ENCODE measurements around the gene MARK4. TPM values are rescaled to one million over a fixed set of nuclear protein-coding genes. Genes with fewer than 3 reads are reported as not detected.

The MARK4 gene
- total RNA-seq, 4 donors from 2014 or later: 14.0 to 35.5 (median 20.6) TPM

DNA sequence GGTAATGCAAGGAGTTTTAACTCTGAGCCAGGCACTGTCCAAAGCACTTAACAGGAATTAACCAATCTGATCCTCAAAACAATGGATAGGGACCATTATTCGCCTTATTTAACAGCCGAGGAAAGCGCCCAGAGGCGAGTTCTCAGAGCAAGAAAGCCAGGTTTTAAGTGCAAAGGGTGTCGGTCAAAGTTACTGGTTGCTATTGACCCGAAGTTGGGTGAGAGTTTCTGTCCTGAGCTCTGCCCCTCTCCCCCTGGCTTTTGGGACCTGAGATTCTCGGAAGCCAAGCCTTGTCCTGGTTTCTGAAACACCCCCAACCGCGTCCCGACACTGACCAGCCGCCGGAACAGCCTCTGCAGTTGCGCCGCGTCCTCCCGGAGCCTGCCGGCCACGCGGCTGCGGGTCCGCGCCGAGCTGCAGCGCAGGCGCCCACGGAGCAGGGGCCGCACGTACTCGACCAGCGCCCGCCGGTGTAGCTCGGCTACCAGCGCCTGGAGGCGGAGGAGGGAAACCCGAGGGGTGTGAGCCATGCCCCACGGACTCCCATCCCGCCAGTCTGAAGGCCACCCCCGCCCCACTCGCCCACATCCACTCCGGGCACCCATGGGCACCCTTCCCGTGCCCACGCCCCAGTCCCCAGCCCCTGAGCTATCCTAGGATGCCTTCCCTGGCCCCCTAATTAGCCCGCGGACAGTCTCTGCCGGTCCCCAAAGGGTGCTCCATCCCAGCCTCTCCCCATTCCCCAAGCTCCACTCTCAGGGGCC is 33.7 kb upstream of the MARK4 start:
- Histone ChIP-seq H3K4me3 (no peak overlapping the region), H3K9me3 (no peaks in the 10 kb centered on the region), H3K27me3 (peaks cover 87% of the 10 kb centered on the region), H3K4me1 (peaks cover 0 to 19% (median 5%) of the 10 kb centered on the region in 3 donors), H3K36me3 (no peaks in the 10 kb centered on the region), H3K27ac (no peak overlapping the region)
- 14 to 33% methylated on average over 6 to 9 of the region's 46 CpGs for WGBS, 2 donors (ENCODE audit: low coverage in 1 of 2)
- ATAC-seq: no peak
- TF ChIP-seq EP300 (IDR thresholded peaks at IDR 0.05) (no peak), POLR2AphosphoS5 (IDR thresholded peaks at IDR 0.05) (no peak), POLR2A (IDR thresholded peaks at IDR 0.05) (no peak)
- TF ChIP-seq, protein P1, sequence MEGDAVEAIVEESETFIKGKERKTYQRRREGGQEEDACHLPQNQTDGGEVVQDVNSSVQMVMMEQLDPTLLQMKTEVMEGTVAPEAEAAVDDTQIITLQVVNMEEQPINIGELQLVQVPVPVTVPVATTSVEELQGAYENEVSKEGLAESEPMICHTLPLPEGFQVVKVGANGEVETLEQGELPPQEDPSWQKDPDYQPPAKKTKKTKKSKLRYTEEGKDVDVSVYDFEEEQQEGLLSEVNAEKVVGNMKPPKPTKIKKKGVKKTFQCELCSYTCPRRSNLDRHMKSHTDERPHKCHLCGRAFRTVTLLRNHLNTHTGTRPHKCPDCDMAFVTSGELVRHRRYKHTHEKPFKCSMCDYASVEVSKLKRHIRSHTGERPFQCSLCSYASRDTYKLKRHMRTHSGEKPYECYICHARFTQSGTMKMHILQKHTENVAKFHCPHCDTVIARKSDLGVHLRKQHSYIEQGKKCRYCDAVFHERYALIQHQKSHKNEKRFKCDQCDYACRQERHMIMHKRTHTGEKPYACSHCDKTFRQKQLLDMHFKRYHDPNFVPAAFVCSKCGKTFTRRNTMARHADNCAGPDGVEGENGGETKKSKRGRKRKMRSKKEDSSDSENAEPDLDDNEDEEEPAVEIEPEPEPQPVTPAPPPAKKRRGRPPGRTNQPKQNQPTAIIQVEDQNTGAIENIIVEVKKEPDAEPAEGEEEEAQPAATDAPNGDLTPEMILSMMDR (IDR thresholded peaks at IDR 0.05): no peak

DNA sequence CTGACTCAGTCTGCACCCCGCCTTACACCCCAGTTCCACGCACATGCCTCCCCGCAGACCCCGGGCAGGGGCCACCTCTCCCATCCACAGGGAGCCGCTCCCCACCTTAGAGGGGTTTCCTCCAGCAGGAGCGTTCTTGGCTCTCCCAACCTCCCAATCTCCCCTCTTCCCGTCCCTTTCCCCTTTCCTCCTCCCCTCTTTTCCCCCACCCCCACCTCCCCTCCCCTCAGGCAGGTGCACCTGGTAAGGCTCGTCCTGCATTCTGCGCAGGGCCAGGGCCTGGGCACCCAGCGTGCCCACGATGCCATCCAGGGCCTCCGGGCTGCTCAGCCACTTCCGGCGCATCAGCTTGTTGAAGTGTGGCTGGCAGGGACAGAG is 33.1 kb upstream of the MARK4 start:
- TF ChIP-seq, protein P1 (IDR thresholded peaks at IDR 0.05): no peak
- TF ChIP-seq POLR2AphosphoS5 (IDR thresholded peaks at IDR 0.05) (no peak), POLR2A (IDR thresholded peaks at IDR 0.05) (no peak), EP300 (IDR thresholded peaks at IDR 0.05) (no peak)
- Histone ChIP-seq H3K27ac (no peak overlapping the region), H3K4me3 (no peak overlapping the region), H3K27me3 (peaks cover 86% of the 10 kb centered on the region), H3K36me3 (no peaks in the 10 kb centered on the region), H3K9me3 (no peaks in the 10 kb centered on the region), H3K4me1 (peaks cover 0 to 19% (median 5%) of the 10 kb centered on the region in 3 donors)
- no peak for ATAC-seq
- WGBS, 2 donors (ENCODE audit: low coverage in 1 of 2): 20 to 23% methylated on average over 7 to 8 of the region's 14 CpGs

DNA sequence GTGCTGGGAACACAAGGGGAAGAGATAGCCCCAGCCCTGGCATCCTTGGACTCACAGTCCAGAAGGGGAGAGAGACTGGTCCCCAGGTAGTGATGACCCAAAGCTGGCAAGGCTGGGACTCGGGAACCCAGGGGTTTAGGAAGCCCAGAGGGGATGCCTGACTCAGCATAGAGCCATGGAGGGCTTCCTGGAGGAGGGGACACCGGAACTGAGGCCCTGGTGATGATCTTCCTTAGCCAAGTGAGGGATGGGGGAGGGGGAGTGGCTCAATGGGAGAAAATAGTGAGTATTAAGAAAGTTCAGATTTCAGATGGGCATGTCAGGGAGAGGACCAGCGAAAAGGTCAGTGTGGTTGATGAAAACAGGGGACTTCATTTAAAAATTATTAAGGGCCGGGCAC is 32.6 kb upstream of the MARK4 start:
- H3K4me1 ChIP-seq: peaks cover 0 to 19% (median 5%) of the 10 kb centered on the region in 3 donors
- 58 to 64% methylated on average over 2 to 4 of the region's 4 CpGs for WGBS, 2 donors (ENCODE audit: low coverage in 1 of 2)
- H3K36me3 ChIP-seq: no peaks in the 10 kb centered on the region
- no peak for TF ChIP-seq EP300 (IDR thresholded peaks at IDR 0.05)
- no peak for TF ChIP-seq POLR2A (IDR thresholded peaks at IDR 0.05)
- TF ChIP-seq POLR2AphosphoS5 (IDR thresholded peaks at IDR 0.05): no peak
- TF ChIP-seq, protein P1 (IDR thresholded peaks at IDR 0.05): no peak
- no peak overlapping the region for H3K27ac ChIP-seq
- no peak for ATAC-seq
- H3K9me3 ChIP-seq: no peaks in the 10 kb centered on the region
- H3K27me3 ChIP-seq: peaks cover 86% of the 10 kb centered on the region
- no peak overlapping the region for H3K4me3 ChIP-seq

DNA sequence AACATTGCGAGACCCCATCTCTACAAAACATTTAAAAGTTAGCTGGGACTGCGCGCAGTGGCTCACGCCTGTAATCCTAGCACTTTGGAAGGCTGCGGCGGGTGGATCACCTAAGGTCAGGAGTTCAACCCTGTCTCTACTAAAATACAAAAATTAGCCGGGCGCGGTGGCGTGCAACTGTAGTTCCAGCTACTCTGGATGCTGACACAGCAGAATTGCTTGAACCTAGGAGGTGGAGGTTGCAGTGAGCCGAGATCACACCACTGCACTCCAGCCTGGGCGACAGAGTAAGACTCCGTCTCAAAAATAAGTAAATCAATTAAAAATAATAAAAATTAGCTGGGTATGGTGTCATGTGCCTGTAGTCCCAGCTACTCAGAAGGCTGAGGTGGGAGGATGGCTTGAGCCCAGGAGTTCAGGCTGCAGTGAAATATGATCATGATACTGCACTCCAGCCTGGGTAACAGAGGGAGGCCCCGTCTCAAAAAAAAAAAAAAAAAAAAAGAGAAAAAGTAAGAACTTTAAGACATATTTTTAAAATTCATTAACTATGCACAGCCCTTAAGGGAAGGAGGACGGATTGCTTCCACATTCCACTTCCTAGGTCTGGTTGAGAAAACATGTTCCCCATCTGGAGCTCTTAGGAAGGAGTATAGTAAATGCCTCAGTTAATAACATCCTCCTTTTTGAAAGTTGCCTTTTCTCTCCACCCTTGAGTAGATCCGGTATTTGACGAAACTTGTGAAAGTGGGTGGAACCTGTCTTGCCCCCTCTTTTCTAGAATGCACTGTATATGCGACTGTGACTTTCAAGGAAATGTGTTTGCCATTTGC is 31.9 kb upstream of the MARK4 start:
- Histone ChIP-seq H3K27me3 (peaks cover 86% of the 10 kb centered on the region), H3K4me1 (peaks cover 0 to 19% (median 5%) of the 10 kb centered on the region in 3 donors), H3K9me3 (no peaks in the 10 kb centered on the region), H3K36me3 (no peaks in the 10 kb centered on the region), H3K27ac (no peak overlapping the region), H3K4me3 (no peak overlapping the region)
- no peak for ATAC-seq
- TF ChIP-seq, protein P1 (IDR thresholded peaks at IDR 0.05): no peak
- TF ChIP-seq EP300 (IDR thresholded peaks at IDR 0.05) (no peak), POLR2A (IDR thresholded peaks at IDR 0.05) (no peak), POLR2AphosphoS5 (IDR thresholded peaks at IDR 0.05) (no peak)
- WGBS, 2 donors (ENCODE audit: low coverage in 1 of 2): 59 to 67% methylated on average over 6 to 13 of the region's 18 CpGs

Measured in gastroesophageal sphincter (tissue), 4 donors.